Measurements from ENCODE around the gene WBP1. TPM values are rescaled to one million over a fixed set of nuclear protein-coding genes. Genes with fewer than 3 reads are reported as not detected.
"Not testable (repeated sequence)": the region's sequence is repeated elsewhere in the genome, so short reads cannot be mapped to it uniquely, and the experiment has no call there.

The WBP1 gene
- total and polyA plus RNA-seq, 2 donors from 2014 or later, result 83.9 to 150 TPM

DNA sequence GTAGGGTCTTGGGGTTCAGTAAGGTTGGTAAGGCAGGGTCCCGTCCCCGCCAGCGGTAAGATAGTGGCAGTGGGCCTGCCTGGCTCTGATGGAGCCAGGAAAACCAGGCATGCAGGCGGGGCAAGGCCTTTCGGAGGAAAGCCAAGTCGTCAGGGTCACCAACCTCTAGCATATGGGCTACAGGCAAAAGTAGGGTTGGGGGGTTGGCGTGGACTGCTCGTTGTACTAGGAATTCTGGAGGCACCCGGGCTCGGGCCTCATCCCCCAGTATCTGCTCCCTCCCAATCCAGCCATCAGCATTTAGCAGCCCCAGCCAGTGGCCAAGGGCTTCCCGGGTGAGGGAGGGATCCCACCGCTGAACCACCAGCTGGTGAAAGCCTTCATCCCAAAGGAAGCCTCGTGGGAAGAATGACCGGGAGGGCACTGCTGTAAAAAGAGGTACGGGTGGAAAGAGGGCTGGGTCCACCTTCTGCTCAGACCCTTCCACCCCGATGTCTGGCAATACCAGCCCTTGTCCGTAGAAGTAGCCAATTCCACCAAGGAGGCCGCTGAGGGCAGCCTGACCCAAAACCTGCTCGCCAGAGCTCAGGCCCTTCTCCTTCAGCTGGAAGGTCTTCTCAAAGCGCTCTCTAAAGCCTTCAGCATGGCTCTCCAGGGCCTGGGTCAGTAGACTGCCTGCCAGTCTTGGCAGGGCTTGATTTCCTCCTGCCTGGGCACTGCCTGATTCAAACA, 4.0 kb downstream of the WBP1 start:
- Histone ChIP-seq H3K36me3 (ENCODE audit: control insufficient read depth in 2 of 3, insufficient read depth in 3 of 3, low read length in 3 of 3) (peaks cover 0 to 3% (median 0%) of the 10 kb centered on the region in 3 donors), H3K27ac (ENCODE audit: low read depth in 2 of 2, low read length in 2 of 2) (no peak overlapping the region), H3K4me3 (ENCODE audit: low read length in 3 of 3) (no peak overlapping the region), H3K27me3 (ENCODE audit: control insufficient read depth, insufficient read depth, low read length) (no peaks in the 10 kb centered on the region), H3K4me1 (ENCODE audit: control insufficient read depth in 2 of 3, insufficient read depth in 2 of 3, low read depth in 1 of 3, low read length in 3 of 3) (peaks cover 0 to 14% (median 7%) of the 10 kb centered on the region in 3 donors), H3K9me3 (ENCODE audit: control insufficient read depth in 2 of 3, insufficient read depth in 1 of 3, low read length in 3 of 3) (no peaks in the 10 kb centered on the region), H3K9ac (ENCODE audit: low read length in 3 of 3) (no peak overlapping the region)
- no peak for DNase-seq
- intact Hi-C loops (cut with DNase I), result no loop called here
- TF ChIP-seq, protein P1, sequence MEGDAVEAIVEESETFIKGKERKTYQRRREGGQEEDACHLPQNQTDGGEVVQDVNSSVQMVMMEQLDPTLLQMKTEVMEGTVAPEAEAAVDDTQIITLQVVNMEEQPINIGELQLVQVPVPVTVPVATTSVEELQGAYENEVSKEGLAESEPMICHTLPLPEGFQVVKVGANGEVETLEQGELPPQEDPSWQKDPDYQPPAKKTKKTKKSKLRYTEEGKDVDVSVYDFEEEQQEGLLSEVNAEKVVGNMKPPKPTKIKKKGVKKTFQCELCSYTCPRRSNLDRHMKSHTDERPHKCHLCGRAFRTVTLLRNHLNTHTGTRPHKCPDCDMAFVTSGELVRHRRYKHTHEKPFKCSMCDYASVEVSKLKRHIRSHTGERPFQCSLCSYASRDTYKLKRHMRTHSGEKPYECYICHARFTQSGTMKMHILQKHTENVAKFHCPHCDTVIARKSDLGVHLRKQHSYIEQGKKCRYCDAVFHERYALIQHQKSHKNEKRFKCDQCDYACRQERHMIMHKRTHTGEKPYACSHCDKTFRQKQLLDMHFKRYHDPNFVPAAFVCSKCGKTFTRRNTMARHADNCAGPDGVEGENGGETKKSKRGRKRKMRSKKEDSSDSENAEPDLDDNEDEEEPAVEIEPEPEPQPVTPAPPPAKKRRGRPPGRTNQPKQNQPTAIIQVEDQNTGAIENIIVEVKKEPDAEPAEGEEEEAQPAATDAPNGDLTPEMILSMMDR (IDR thresholded peaks at IDR 0.05; ENCODE audit: borderline replicate concordance, extremely low read depth, insufficient read depth), result no peak
- no peak for FAIRE-seq

DNA sequence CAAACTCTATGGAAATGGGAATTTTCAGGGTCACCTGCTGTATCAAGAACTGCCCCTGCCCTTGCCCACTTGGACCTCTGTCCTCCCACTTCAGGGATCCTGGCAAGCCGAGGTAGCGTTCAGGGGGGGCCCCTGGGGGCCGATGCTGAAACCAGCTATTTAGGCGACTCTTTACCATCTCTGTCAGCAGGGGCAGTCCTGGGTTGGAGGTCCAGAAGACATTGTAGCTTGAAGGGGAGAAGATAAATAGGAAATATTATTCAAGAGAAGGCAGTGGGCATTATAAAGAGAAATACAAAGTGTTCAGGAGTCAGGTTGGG, 4.5 kb downstream of the WBP1 start:
- H3K36me3 ChIP-seq (ENCODE audit: control insufficient read depth in 2 of 3, insufficient read depth in 3 of 3, low read length in 3 of 3), result peaks cover 0 to 3% (median 0%) of the 10 kb centered on the region in 3 donors
- no peaks in the 10 kb centered on the region for H3K9me3 ChIP-seq (ENCODE audit: control insufficient read depth in 2 of 3, insufficient read depth in 1 of 3, low read length in 3 of 3)
- no peak overlapping the region for H3K4me3 ChIP-seq (ENCODE audit: low read length in 3 of 3)
- FAIRE-seq, result no peak
- DNase-seq, result no peak
- no peak overlapping the region for H3K27ac ChIP-seq (ENCODE audit: low read depth in 2 of 2, low read length in 2 of 2)
- peaks cover 0 to 14% (median 7%) of the 10 kb centered on the region in 3 donors for H3K4me1 ChIP-seq (ENCODE audit: control insufficient read depth in 2 of 3, insufficient read depth in 2 of 3, low read depth in 1 of 3, low read length in 3 of 3)
- no peaks in the 10 kb centered on the region for H3K27me3 ChIP-seq (ENCODE audit: control insufficient read depth, insufficient read depth, low read length)
- H3K9ac ChIP-seq (ENCODE audit: low read length in 3 of 3), result no peak overlapping the region
- intact Hi-C loops (cut with DNase I), result no loop called here
- TF ChIP-seq, protein P1 (IDR thresholded peaks at IDR 0.05; ENCODE audit: borderline replicate concordance, extremely low read depth, insufficient read depth), result no peak

DNA sequence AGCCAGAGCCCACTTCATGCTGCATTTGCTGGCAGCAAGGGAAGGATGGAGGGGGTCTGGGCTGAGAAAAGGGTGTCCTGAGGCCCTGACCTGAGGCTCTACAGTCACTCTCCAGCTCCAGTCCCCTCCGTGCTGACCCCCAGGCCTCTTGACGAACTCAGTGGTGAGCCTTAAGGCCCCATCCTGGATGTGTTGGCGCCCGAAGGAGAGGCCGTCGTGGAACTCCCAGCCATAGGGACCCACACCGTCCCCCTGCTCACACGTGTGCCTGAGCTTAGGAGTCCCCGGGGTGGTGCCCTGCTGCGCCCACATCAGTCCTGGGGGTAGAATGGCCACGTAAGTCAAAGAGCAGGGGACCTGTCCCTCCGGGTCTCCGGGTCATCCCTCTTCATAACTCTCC, 6.2 kb downstream of the WBP1 start:
- FAIRE-seq (no peak), DNase-seq (peak in 1 of 5 donors; percentile 75)
- peak overlapping the region; percentile 68 to 92 (median 91) for H3K4me3 ChIP-seq (ENCODE audit: low read length in 3 of 3)
- H3K9me3 ChIP-seq (ENCODE audit: control insufficient read depth in 2 of 3, insufficient read depth in 1 of 3, low read length in 3 of 3), result no peaks in the 10 kb centered on the region
- H3K27ac ChIP-seq (ENCODE audit: low read depth in 2 of 2, low read length in 2 of 2), result peak overlapping the region in 1 of 2 donors; percentile 17
- H3K27me3 ChIP-seq (ENCODE audit: control insufficient read depth, insufficient read depth, low read length), result no peaks in the 10 kb centered on the region
- TF ChIP-seq, protein P1 (IDR thresholded peaks at IDR 0.05; ENCODE audit: borderline replicate concordance, extremely low read depth, insufficient read depth), result no peak
- H3K36me3 ChIP-seq (ENCODE audit: control insufficient read depth in 2 of 3, insufficient read depth in 3 of 3, low read length in 3 of 3), result peaks cover 0 to 3% (median 0%) of the 10 kb centered on the region in 3 donors
- H3K9ac ChIP-seq (ENCODE audit: low read length in 3 of 3), result peak overlapping the region; percentile 39 to 91 (median 80)
- peaks cover 0 to 7% (median 7%) of the 10 kb centered on the region in 3 donors for H3K4me1 ChIP-seq (ENCODE audit: control insufficient read depth in 2 of 3, insufficient read depth in 2 of 3, low read depth in 1 of 3, low read length in 3 of 3)
- intact Hi-C loops (cut with DNase I), result no loop called here

DNA sequence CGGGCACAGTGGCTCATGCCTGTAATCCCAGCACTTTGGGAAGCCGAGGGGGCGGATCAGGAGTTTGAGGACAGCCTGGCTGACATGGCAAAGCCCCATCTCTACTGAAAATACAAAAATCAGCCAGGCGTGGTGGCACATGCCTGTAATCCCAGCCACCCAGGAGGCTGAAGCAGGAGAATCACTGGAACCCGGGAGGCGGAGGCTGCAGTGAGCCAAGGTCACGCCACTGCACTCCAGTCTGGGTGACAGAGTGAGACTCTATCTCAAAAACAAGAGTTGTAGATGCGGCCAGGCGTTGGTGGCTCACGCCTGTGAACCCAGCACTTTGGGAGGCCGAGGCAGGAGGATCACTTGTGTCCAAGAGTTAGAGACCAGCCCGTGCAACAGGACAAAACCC, 12.5 kb downstream of the WBP1 start:
- peak in 1 of 5 donors; percentile 65 for DNase-seq
- H3K27me3 ChIP-seq (ENCODE audit: control insufficient read depth, insufficient read depth, low read length); H3K4me3 ChIP-seq (ENCODE audit: low read length in 3 of 3); H3K9me3 ChIP-seq (ENCODE audit: control insufficient read depth in 2 of 3, insufficient read depth in 1 of 3, low read length in 3 of 3); FAIRE-seq; H3K27ac ChIP-seq (ENCODE audit: low read depth in 2 of 2, low read length in 2 of 2); H3K9ac ChIP-seq (ENCODE audit: low read length in 3 of 3); intact Hi-C loops (cut with DNase I); H3K4me1 ChIP-seq (ENCODE audit: control insufficient read depth in 2 of 3, insufficient read depth in 2 of 3, low read depth in 1 of 3, low read length in 3 of 3): not testable (repeated sequence)
- peaks cover 0 to 13% (median 9%) of the 10 kb centered on the region in 3 donors for H3K36me3 ChIP-seq (ENCODE audit: control insufficient read depth in 2 of 3, insufficient read depth in 3 of 3, low read length in 3 of 3)

All from kidney (tissue), 14 donors.